Mononuclear cell (primary cell): Measurements from ENCODE around the gene CCR5AS.

ENCODE experiments used
- H3K27me3 ChIP-seq: 2 replicates; pipeline ENCODE4 v1.6.0; 2011; ENCODE audit warnings: low read length, control low read depth; ENCODE audit not compliant: insufficient read depth
- H3K4me1 ChIP-seq: 2 replicates; pipeline ENCODE4 v1.5.1; 2011; ENCODE audit warnings: mild to moderate bottlenecking, low read length, control low read depth; ENCODE audit not compliant: insufficient read depth
- H3K4me3 ChIP-seq: 2 replicates; pipeline ENCODE4 v1.5.1; 2011; ENCODE audit warnings: mild to moderate bottlenecking, low read length, moderate library complexity
- H3K9me3 ChIP-seq: 2 replicates; pipeline ENCODE4 v1.5.1; 2011; ENCODE audit warnings: low read depth, mild to moderate bottlenecking, control low read depth, low read length

The CCR5AS gene

DNA sequence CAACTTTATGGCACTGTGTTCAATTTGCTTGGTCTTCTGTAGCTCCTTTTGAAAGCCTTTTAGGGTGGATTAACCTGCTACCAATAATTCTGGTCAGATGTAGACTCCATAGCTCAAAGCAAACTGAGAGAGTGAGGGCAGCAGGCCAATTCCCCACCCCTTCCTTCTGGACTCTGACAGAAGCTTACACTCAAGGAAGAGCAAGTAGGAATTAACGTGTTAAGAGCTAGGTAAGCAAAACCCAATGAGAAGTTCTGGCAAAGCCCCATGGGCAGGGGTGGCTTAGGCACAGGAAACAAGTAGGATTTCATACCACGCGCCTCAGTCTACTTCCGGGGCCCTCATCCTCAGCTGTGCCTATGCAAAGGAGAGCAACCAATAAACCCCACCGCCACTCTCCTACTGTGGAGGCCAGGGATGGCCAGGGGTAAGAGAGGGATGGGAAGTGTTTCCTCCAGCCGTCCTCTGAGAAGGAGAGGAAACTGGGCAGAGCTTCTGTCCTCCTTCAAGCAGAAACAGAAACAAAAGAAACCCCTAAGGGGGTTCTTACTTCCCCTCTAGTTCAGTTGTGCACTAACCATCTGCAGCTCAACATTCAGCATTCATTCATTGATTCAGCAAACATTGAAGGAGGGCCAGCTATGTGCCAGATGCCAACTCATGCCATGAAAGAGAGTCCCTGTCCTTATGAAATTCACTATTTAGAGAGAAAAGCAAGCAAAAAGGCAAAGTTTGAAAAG is 23.5 kb downstream of the CCR5AS start:
- Histone ChIP-seq H3K9me3 (no peaks in the 10 kb centered on the region), H3K4me1 (peaks cover 45% of the 10 kb centered on the region), H3K4me3 (no peak overlapping the region), H3K27me3 (no peaks in the 10 kb centered on the region)

DNA sequence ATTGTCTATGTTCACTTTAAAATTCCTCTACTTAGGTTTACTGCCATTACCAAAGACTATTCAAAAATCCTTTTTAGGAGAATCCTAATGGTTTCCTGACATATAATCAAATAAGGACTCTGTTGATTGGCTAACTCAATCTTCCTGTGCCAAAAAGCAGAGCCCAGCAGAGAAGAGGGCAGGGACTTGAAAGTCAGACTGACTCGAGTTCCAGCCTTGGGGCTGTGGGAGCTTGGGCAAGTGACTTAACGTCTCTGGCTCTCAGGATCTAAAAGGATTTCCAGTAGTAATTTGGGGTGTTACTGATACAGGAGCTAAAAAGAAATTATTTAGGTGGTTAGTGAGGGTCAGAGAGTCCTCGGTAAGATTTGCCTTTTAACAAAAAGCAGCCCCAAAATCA is 25.2 kb downstream of the CCR5AS start:
- peaks cover 45% of the 10 kb centered on the region for H3K4me1 ChIP-seq
- H3K27me3 ChIP-seq = no peaks in the 10 kb centered on the region
- H3K4me3 ChIP-seq = no peak overlapping the region
- no peaks in the 10 kb centered on the region for H3K9me3 ChIP-seq

DNA sequence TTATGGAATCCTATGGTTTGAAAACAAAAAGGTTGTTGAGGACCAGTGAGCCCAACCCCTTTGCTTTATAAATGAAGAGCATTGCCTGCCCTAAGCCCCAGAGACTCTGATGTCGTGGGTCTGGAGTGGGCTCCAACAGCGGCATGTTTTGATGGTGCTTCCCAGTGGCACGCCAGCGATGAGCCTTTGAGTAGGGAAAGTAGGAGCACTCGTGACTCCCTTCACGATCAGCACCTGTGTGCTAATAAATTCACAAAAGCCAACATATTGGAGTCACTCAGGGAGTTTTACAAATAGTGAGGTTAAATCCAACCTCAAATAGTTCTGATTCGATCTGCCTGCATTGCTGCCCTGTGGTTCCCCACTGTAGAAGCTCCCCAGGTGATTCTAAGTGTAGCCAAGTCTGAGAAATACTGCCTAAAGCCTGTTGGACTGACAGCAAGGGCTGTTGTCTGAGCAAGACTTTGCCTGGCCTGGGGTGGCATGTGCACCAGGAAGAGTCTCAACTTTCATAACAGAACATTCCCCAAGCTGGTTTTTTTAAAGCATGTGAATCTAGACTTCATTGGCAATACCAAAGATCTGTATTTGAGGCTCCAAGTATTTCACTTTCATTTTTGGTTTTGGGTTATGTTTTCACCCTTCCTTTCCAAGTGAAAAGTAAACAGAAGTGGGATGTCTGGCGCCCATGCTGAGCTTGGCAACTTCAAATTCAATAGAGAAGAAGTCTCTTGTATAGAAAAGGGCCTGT is 26.2 kb downstream of the CCR5AS start:
- H3K9me3 ChIP-seq = no peaks in the 10 kb centered on the region
- peaks cover 38% of the 10 kb centered on the region for H3K4me1 ChIP-seq
- H3K4me3 ChIP-seq = no peak overlapping the region

DNA sequence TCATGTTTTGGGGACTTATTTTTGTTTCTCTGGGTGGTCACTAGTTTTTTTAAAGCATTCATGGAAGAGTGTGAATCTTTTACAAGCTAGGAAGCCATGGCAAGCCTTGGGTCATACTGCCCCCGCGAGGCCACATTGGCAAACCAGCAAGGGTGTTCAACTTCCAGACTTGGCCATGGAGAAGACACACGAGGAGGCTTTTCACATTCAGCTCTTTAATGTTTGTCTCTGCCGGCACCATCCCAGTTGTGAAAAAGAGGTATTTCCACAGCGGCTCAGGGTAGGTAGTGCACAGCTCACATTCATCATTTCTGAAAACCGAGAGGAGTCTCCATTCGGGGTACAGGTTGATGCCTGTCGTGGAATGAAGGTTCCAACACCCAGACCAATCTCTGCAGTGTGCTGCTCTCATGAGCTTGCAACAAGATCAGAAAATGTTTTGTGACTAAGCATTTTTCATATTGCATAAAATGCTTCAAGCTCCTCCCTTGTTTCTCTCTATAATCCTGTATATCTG is 28.4 kb downstream of the CCR5AS start:
- H3K4me3 ChIP-seq = no peak overlapping the region
- H3K4me1 ChIP-seq = peaks cover 21% of the 10 kb centered on the region
- H3K9me3 ChIP-seq = no peaks in the 10 kb centered on the region

More for the DNA sequence above, 26.2 kb downstream of the CCR5AS start:
- H3K27me3 ChIP-seq = no peaks in the 10 kb centered on the region

DNA sequence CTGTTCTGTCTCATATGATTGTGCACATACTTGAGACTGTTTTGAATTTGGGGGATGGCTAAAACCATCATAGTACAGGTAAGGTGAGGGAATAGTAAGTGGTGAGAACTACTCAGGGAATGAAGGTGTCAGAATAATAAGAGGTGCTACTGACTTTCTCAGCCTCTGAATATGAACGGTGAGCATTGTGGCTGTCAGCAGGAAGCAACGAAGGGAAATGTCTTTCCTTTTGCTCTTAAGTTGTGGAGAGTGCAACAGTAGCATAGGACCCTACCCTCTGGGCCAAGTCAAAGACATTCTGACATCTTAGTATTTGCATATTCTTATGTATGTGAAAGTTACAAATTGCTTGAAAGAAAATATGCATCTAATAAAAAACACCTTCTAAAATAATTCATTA is 31.1 kb downstream of the CCR5AS start:
- H3K9me3 ChIP-seq = no peaks in the 10 kb centered on the region
- peaks cover 23% of the 10 kb centered on the region for H3K4me1 ChIP-seq
- H3K4me3 ChIP-seq = no peak overlapping the region
- no peaks in the 10 kb centered on the region for H3K27me3 ChIP-seq

More for the DNA sequence above, 28.4 kb downstream of the CCR5AS start:
- no peaks in the 10 kb centered on the region for H3K27me3 ChIP-seq

DNA sequence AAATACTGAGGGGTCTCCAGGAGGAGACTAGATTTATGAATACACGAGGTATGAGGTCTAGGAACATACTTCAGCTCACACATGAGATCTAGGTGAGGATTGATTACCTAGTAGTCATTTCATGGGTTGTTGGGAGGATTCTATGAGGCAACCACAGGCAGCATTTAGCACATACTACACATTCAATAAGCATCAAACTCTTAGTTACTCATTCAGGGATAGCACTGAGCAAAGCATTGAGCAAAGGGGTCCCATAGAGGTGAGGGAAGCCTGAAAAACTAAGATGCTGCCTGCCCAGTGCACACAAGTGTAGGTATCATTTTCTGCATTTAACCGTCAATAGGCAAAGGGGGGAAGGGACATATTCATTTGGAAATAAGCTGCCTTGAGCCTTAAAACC is 31.6 kb downstream of the CCR5AS start:
- Histone ChIP-seq H3K4me3 (no peak overlapping the region), H3K4me1 (peaks cover 21% of the 10 kb centered on the region), H3K27me3 (no peaks in the 10 kb centered on the region), H3K9me3 (no peaks in the 10 kb centered on the region)

DNA sequence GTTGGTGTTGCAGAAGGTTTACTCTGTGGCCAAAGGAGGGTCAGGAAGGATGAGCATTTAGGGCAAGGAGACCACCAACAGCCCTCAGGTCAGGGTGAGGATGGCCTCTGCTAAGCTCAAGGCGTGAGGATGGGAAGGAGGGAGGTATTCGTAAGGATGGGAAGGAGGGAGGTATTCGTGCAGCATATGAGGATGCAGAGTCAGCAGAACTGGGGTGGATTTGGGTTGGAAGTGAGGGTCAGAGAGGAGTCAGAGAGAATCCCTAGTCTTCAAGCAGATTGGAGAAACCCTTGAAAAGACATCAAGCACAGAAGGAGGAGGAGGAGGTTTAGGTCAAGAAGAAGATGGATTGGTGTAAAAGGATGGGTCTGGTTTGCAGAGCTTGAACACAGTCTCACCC is 32.1 kb downstream of the CCR5AS start:
- Histone ChIP-seq H3K4me1 (peaks cover 21% of the 10 kb centered on the region), H3K9me3 (no peaks in the 10 kb centered on the region), H3K27me3 (no peaks in the 10 kb centered on the region), H3K4me3 (no peak overlapping the region)

DNA sequence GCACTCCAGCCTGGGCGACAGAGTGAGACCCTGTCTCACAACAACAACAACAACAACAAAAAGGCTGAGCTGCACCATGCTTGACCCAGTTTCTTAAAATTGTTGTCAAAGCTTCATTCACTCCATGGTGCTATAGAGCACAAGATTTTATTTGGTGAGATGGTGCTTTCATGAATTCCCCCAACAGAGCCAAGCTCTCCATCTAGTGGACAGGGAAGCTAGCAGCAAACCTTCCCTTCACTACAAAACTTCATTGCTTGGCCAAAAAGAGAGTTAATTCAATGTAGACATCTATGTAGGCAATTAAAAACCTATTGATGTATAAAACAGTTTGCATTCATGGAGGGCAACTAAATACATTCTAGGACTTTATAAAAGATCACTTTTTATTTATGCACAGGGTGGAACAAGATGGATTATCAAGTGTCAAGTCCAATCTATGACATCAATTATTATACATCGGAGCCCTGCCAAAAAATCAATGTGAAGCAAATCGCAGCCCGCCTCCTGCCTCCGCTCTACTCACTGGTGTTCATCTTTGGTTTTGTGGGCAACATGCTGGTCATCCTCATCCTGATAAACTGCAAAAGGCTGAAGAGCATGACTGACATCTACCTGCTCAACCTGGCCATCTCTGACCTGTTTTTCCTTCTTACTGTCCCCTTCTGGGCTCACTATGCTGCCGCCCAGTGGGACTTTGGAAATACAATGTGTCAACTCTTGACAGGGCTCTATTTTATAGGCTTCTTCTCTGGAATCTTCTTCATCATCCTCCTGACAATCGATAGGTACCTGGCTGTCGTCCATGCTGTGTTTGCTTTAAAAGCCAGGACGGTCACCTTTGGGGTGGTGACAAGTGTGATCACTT is 34.1 kb downstream of the CCR5AS start:
- Histone ChIP-seq H3K9me3 (no peaks in the 10 kb centered on the region), H3K4me3 (no peak overlapping the region), H3K4me1 (peaks cover 42% of the 10 kb centered on the region)

DNA sequence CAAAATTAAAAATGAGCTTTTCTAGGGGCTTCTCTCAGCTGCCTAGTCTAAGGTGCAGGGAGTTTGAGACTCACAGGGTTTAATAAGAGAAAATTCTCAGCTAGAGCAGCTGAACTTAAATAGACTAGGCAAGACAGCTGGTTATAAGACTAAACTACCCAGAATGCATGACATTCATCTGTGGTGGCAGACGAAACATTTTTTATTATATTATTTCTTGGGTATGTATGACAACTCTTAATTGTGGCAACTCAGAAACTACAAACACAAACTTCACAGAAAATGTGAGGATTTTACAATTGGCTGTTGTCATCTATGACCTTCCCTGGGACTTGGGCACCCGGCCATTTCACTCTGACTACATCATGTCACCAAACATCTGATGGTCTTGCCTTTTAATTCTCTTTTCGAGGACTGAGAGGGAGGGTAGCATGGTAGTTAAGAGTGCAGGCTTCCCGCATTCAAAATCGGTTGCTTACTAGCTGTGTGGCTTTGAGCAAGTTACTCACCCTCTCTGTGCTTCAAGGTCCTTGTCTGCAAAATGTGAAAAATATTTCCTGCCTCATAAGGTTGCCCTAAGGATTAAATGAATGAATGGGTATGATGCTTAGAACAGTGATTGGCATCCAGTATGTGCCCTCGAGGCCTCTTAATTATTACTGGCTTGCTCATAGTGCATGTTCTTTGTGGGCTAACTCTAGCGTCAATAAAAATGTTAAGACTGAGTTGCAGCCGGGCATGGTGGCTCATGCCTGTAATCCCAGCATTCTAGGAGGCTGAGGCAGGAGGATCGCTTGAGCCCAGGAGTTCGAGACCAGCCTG is 35.1 kb downstream of the CCR5AS start:
- Histone ChIP-seq H3K4me1 (peaks cover 43% of the 10 kb centered on the region), H3K27me3 (no peaks in the 10 kb centered on the region), H3K4me3 (peak overlapping the region; percentile 25), H3K9me3 (no peaks in the 10 kb centered on the region)

More for the DNA sequence above, 34.1 kb downstream of the CCR5AS start:
- no peaks in the 10 kb centered on the region for H3K27me3 ChIP-seq

DNA sequence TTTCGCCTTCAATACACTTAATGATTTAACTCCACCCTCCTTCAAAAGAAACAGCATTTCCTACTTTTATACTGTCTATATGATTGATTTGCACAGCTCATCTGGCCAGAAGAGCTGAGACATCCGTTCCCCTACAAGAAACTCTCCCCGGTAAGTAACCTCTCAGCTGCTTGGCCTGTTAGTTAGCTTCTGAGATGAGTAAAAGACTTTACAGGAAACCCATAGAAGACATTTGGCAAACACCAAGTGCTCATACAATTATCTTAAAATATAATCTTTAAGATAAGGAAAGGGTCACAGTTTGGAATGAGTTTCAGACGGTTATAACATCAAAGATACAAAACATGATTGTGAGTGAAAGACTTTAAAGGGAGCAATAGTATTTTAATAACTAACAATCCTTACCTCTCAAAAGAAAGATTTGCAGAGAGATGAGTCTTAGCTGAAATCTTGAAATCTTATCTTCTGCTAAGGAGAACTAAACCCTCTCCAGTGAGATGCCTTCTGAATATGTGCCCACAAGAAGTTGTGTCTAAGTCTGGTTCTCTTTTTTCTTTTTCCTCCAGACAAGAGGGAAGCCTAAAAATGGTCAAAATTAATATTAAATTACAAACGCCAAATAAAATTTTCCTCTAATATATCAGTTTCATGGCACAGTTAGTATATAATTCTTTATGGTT is 35.9 kb downstream of the CCR5AS start, which contains the start of gene CCR5:
TSS of gene CCR5 (plus strand) at position 108 of the 680 bp plus-strand sequence. CDS start 1,957 bp downstream, outside the sequence.
- peak within 1 kb of the TSS; percentile 25 for H3K4me3 ChIP-seq
- H3K4me1 ChIP-seq = peaks cover 49% of the 10 kb centered on the region
- no peaks in the 10 kb centered on the region for H3K9me3 ChIP-seq
- no peaks in the 10 kb centered on the region for H3K27me3 ChIP-seq

DNA sequence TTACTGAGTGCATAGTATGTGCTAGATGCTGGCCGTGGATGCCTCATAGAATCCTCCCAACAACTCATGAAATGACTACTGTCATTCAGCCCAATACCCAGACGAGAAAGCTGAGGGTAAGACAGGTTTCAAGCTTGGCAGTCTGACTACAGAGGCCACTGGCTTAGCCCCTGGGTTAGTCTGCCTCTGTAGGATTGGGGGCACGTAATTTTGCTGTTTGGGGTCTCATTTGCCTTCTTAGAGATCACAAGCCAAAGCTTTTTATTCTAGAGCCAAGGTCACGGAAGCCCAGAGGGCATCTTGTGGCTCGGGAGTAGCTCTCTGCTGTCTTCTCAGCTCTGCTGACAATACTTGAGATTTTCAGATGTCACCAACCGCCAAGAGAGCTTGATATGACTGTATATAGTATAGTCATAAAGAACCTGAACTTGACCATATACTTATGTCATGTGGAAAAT is 37.2 kb downstream of the CCR5AS start:
- Histone ChIP-seq H3K27me3 (no peaks in the 10 kb centered on the region), H3K4me3 (no peak overlapping the region), H3K9me3 (no peaks in the 10 kb centered on the region), H3K4me1 (peaks cover 60% of the 10 kb centered on the region)

DNA sequence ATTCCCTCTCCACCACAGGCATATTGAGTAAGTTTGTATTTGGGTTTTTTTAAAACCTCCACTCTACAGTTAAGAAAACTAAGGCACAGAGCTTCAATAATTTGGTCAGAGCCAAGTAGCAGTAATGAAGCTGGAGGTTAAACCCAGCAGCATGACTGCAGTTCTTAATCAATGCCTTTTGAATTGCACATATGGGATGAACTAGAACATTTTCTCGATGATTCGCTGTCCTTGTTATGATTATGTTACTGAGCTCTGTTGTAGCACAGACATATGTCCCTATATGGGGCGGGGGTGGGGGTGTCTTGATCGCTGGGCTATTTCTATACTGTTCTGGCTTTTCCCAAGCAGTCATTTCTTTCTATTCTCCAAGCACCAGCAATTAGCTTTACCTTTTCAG is 37.7 kb downstream of the CCR5AS start:
- H3K4me3 ChIP-seq = no peak overlapping the region
- no peaks in the 10 kb centered on the region for H3K27me3 ChIP-seq
- H3K9me3 ChIP-seq = no peaks in the 10 kb centered on the region
- peaks cover 62% of the 10 kb centered on the region for H3K4me1 ChIP-seq

DNA sequence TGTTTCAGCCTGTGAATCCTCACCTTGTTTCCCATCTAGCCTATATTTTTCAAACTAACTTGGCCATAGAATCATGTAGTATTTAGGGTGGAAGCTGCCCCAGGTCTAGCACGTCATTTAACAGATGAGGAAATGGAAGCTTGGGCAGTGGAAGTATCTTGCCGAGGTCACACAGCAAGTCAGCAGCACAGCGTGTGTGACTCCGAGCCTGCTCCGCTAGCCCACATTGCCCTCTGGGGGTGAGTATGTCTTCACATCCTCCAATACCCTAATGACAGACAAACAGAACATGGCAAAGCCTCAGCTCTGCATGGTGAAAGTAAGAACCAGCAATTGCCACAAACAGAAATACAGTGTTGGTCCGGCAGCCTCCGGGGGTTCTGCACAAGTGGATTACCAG is 38.3 kb downstream of the CCR5AS start:
- Histone ChIP-seq H3K27me3 (no peaks in the 10 kb centered on the region), H3K4me3 (no peak overlapping the region), H3K9me3 (no peaks in the 10 kb centered on the region), H3K4me1 (peaks cover 62% of the 10 kb centered on the region)
